ENCODE results near the gene SH2D1B.

SH2D1B gene

GRCh38 chr1:162391790-162392563 is 20.0 kb downstream of the SH2D1B start:
- Histone ChIP-seq H2AFZ (ENCODE audit: low read depth, low read length) (no peak overlapping the region), H3K36me3 (ENCODE audit: insufficient read depth, low read length) (no peaks in the 10 kb centered on the region), H3K9me3 (ENCODE audit: low read length) (no peaks in the 10 kb centered on the region), H3K27me3 (ENCODE audit: insufficient read depth, low read length) (no peaks in the 10 kb centered on the region), H3K4me1 (ENCODE audit: insufficient read depth, low read length) (peaks cover 20% of the 10 kb centered on the region), H3K4me3 (ENCODE audit: low read length) (no peak overlapping the region)

GRCh38 chr1:162390396-162391185 is 21.3 kb downstream of the SH2D1B start:
- H3K27me3 ChIP-seq (ENCODE audit: insufficient read depth, low read length) = no peaks in the 10 kb centered on the region
- H2AFZ ChIP-seq (ENCODE audit: low read depth, low read length) = no peak overlapping the region
- H3K9me3 ChIP-seq (ENCODE audit: low read length) = no peaks in the 10 kb centered on the region
- H3K4me1 ChIP-seq (ENCODE audit: insufficient read depth, low read length) = peaks cover 20% of the 10 kb centered on the region
- H3K4me3 ChIP-seq (ENCODE audit: low read length) = no peak overlapping the region
- H3K36me3 ChIP-seq (ENCODE audit: insufficient read depth, low read length) = peaks cover 4% of the 10 kb centered on the region

- H3K4me1 ChIP-seq (ENCODE audit: insufficient read depth, low read length) = peaks cover 22% of the 10 kb centered on the region
- H3K27me3 ChIP-seq (ENCODE audit: insufficient read depth, low read length) = no peaks in the 10 kb centered on the region
- no peaks in the 10 kb centered on the region for H3K9me3 ChIP-seq (ENCODE audit: low read length)
- peaks cover 4% of the 10 kb centered on the region for H3K36me3 ChIP-seq (ENCODE audit: insufficient read depth, low read length)
- no peak overlapping the region for H3K4me3 ChIP-seq (ENCODE audit: low read length)
- no peak overlapping the region for H2AFZ ChIP-seq (ENCODE audit: low read depth, low read length)
Measured at GRCh38 chr1:162389971-162390370, 22.0 kb downstream of the SH2D1B start.

GRCh38 chr1:162389021-162389818 is 22.7 kb downstream of the SH2D1B start:
- Histone ChIP-seq H3K4me1 (ENCODE audit: insufficient read depth, low read length) (peaks cover 30% of the 10 kb centered on the region), H3K9me3 (ENCODE audit: low read length) (no peaks in the 10 kb centered on the region), H3K27me3 (ENCODE audit: insufficient read depth, low read length) (no peaks in the 10 kb centered on the region), H3K4me3 (ENCODE audit: low read length) (no peak overlapping the region), H3K36me3 (ENCODE audit: insufficient read depth, low read length) (peaks cover 4% of the 10 kb centered on the region), H2AFZ (ENCODE audit: low read depth, low read length) (no peak overlapping the region)

GRCh38 chr1:162388615-162389014 is 23.3 kb downstream of the SH2D1B start:
- H2AFZ ChIP-seq (ENCODE audit: low read depth, low read length) = no peak overlapping the region
- no peaks in the 10 kb centered on the region for H3K9me3 ChIP-seq (ENCODE audit: low read length)
- no peak overlapping the region for H3K4me3 ChIP-seq (ENCODE audit: low read length)
- H3K27me3 ChIP-seq (ENCODE audit: insufficient read depth, low read length) = no peaks in the 10 kb centered on the region
- H3K36me3 ChIP-seq (ENCODE audit: insufficient read depth, low read length) = peaks cover 4% of the 10 kb centered on the region
- H3K4me1 ChIP-seq (ENCODE audit: insufficient read depth, low read length) = peaks cover 35% of the 10 kb centered on the region

- Histone ChIP-seq H3K4me3 (ENCODE audit: low read length) (no peak overlapping the region), H2AFZ (ENCODE audit: low read depth, low read length) (no peak overlapping the region), H3K36me3 (ENCODE audit: insufficient read depth, low read length) (peaks cover 9% of the 10 kb centered on the region), H3K9me3 (ENCODE audit: low read length) (no peaks in the 10 kb centered on the region), H3K27me3 (ENCODE audit: insufficient read depth, low read length) (no peaks in the 10 kb centered on the region), H3K4me1 (ENCODE audit: insufficient read depth, low read length) (peaks cover 40% of the 10 kb centered on the region)
Measured at GRCh38 chr1:162388083-162388594, 23.8 kb downstream of the SH2D1B start.

- Histone ChIP-seq H2AFZ (ENCODE audit: low read depth, low read length) (no peak overlapping the region), H3K4me1 (ENCODE audit: insufficient read depth, low read length) (peaks cover 40% of the 10 kb centered on the region), H3K9me3 (ENCODE audit: low read length) (no peaks in the 10 kb centered on the region), H3K4me3 (ENCODE audit: low read length) (no peak overlapping the region), H3K36me3 (ENCODE audit: insufficient read depth, low read length) (peaks cover 13% of the 10 kb centered on the region), H3K27me3 (ENCODE audit: insufficient read depth, low read length) (no peaks in the 10 kb centered on the region)
Measured at GRCh38 chr1:162387226-162388082, 24.5 kb downstream of the SH2D1B start.

GRCh38 chr1:162386292-162387225 is 25.4 kb downstream of the SH2D1B start:
- Histone ChIP-seq H3K4me3 (ENCODE audit: low read length) (no peak overlapping the region), H3K4me1 (ENCODE audit: insufficient read depth, low read length) (peaks cover 39% of the 10 kb centered on the region), H3K9me3 (ENCODE audit: low read length) (no peaks in the 10 kb centered on the region), H2AFZ (ENCODE audit: low read depth, low read length) (no peak overlapping the region), H3K27me3 (ENCODE audit: insufficient read depth, low read length) (no peaks in the 10 kb centered on the region), H3K36me3 (ENCODE audit: insufficient read depth, low read length) (peaks cover 13% of the 10 kb centered on the region)

GRCh38 chr1:162385702-162386101 is 26.2 kb downstream of the SH2D1B start:
- Histone ChIP-seq H3K4me3 (ENCODE audit: low read length) (no peak overlapping the region), H3K4me1 (ENCODE audit: insufficient read depth, low read length) (peaks cover 39% of the 10 kb centered on the region), H3K36me3 (ENCODE audit: insufficient read depth, low read length) (peaks cover 13% of the 10 kb centered on the region), H2AFZ (ENCODE audit: low read depth, low read length) (no peak overlapping the region), H3K9me3 (ENCODE audit: low read length) (no peaks in the 10 kb centered on the region), H3K27me3 (ENCODE audit: insufficient read depth, low read length) (no peaks in the 10 kb centered on the region)

- H3K27me3 ChIP-seq (ENCODE audit: insufficient read depth, low read length) = no peaks in the 10 kb centered on the region
- no peaks in the 10 kb centered on the region for H3K9me3 ChIP-seq (ENCODE audit: low read length)
- no peak overlapping the region for H3K4me3 ChIP-seq (ENCODE audit: low read length)
- peaks cover 39% of the 10 kb centered on the region for H3K4me1 ChIP-seq (ENCODE audit: insufficient read depth, low read length)
- peaks cover 13% of the 10 kb centered on the region for H3K36me3 ChIP-seq (ENCODE audit: insufficient read depth, low read length)
- H2AFZ ChIP-seq (ENCODE audit: low read depth, low read length) = no peak overlapping the region
Measured at GRCh38 chr1:162385280-162385623, 26.7 kb downstream of the SH2D1B start.

- Histone ChIP-seq H3K9me3 (ENCODE audit: low read length) (no peaks in the 10 kb centered on the region), H3K36me3 (ENCODE audit: insufficient read depth, low read length) (peaks cover 13% of the 10 kb centered on the region), H3K4me3 (ENCODE audit: low read length) (no peak overlapping the region), H3K27me3 (ENCODE audit: insufficient read depth, low read length) (no peaks in the 10 kb centered on the region), H2AFZ (ENCODE audit: low read depth, low read length) (no peak overlapping the region), H3K4me1 (ENCODE audit: insufficient read depth, low read length) (peaks cover 39% of the 10 kb centered on the region)
Measured at GRCh38 chr1:162384601-162385279, 27.2 kb downstream of the SH2D1B start.

Measured in neuron (in vitro differentiated cells).